Neural cell (in vitro differentiated cells): Measurements from ENCODE around the gene HPD. TPM values are rescaled to one million over a fixed set of nuclear protein-coding genes. Genes with fewer than 3 reads are reported as not detected.

Experiments used
- H2AFZ ChIP-seq: fragments of 200-600, 300-800 bp; sonication (generic), shearing (Covaris generic); 2 replicates; pipeline ENCODE4 v1.6.0; 2014; ENCODE audit warnings: low read depth, mild to moderate bottlenecking, antibody characterized with exemption, low read length, moderate library complexity
- H3F3A ChIP-seq: fragments of 200-600 bp; shearing (Covaris generic); 2 replicates; pipeline ENCODE4 v1.6.1; 2016; ENCODE audit warnings: mild to moderate bottlenecking, moderate library complexity, mixed read lengths, antibody characterized with exemption, low read length; ENCODE audit not compliant: insufficient read depth, poor library complexity, severe bottlenecking
- H3K27ac ChIP-seq: fragments of 200-600, 300-800 bp; sonication (generic), shearing (Covaris generic); 2 replicates; pipeline ENCODE4 v1.5.1; 2014; ENCODE audit warnings: mild to moderate bottlenecking, low read length, moderate library complexity
- H3K27me3 ChIP-seq: fragments of 300-800, 200-600 bp; sonication (generic), shearing (Covaris generic); 2 replicates; pipeline ENCODE4 v1.6.0; 2014; ENCODE audit warnings: mild to moderate bottlenecking, low read depth, low read length, moderate library complexity; ENCODE audit not compliant: insufficient read depth
- H3K36me3 ChIP-seq: fragments of 300-800, 200-600 bp; sonication (generic), shearing (Covaris generic); 2 replicates; pipeline ENCODE4 v1.5.1; 2014; ENCODE audit warnings: mild to moderate bottlenecking, antibody characterized with exemption, low read length, moderate library complexity; ENCODE audit not compliant: insufficient read depth
- H3K4me2 ChIP-seq: fragments of 300-800, 200-600 bp; sonication (generic), shearing (Covaris generic); 2 replicates; pipeline ENCODE4 v1.6.0; 2014; ENCODE audit warnings: mild to moderate bottlenecking, low read length
- H3K4me3 ChIP-seq: fragments of 300-800, 200-600 bp; sonication (generic), shearing (Covaris generic); 2 replicates; pipeline ENCODE4 v1.5.1; 2014; ENCODE audit warnings: mild to moderate bottlenecking, low read length, moderate library complexity
- H3K79me2 ChIP-seq: fragments of 200-600 bp; shearing (Covaris generic); replicated peaks from 2 replicates; pipeline ENCODE4 v1.6.0; 2014; ENCODE audit warnings: mild to moderate bottlenecking, low read length, moderate library complexity; ENCODE audit not compliant: insufficient read depth
- H3K9ac ChIP-seq: fragments of 300-800, 200-600 bp; sonication (generic), shearing (Covaris generic); 2 replicates; pipeline ENCODE4 v1.6.1; 2016; ENCODE audit warnings: mild to moderate bottlenecking, low read length, mixed read lengths
- H3K9me2 ChIP-seq: fragments of 200-600 bp; shearing (Covaris generic); 2 replicates; pipeline ENCODE4 v1.6.1; 2016; ENCODE audit warnings: mild to moderate bottlenecking, low read length, mixed read lengths; ENCODE audit not compliant: insufficient read depth
- H3K9me3 ChIP-seq: fragments of 200-600, 300-800 bp; sonication (generic), shearing (Covaris generic); 2 replicates; pipeline ENCODE4 v1.6.1; 2016; ENCODE audit warnings: mild to moderate bottlenecking, mixed run types, low read length, moderate library complexity, mixed read lengths
- H4K20me1 ChIP-seq: fragments of 200-600 bp; shearing (Covaris generic); 2 replicates; pipeline ENCODE4 v1.6.1; 2016; ENCODE audit warnings: mild to moderate bottlenecking, mixed run types; ENCODE audit not compliant: insufficient read depth
- CTCF ChIP-seq: fragments of 450-650 bp; IDR thresholded peaks from 2 replicates; pipeline ENCODE4 v1.5.1; 2014; ENCODE audit warnings: antibody characterized with exemption, mild to moderate bottlenecking, moderate library complexity; ENCODE audit not compliant: poor library complexity, severe bottlenecking
- EP300 ChIP-seq: fragments of 450-650 bp; conservative IDR thresholded peaks from 2 replicates; pipeline ENCODE4 v1.6.1; 2014; ENCODE audit warnings: antibody characterized with exemption, mild to moderate bottlenecking, moderate library complexity; ENCODE audit not compliant: poor library complexity, severe bottlenecking
- EZH2 ChIP-seq: fragments of 200-600, 300-800 bp; shearing (Covaris generic), sonication (generic); IDR thresholded peaks from 2 replicates; pipeline ENCODE4 v1.6.1; 2014; ENCODE audit warnings: antibody characterized with exemption, low read length, borderline replicate concordance, mild to moderate bottlenecking; ENCODE audit not compliant: insufficient read depth, poor library complexity, severe bottlenecking
- MXI1 ChIP-seq: fragments of 450-650 bp; conservative IDR thresholded peaks from 2 replicates; pipeline ENCODE4 v1.6.1; 2014; ENCODE audit warnings: antibody characterized with exemption, mild to moderate bottlenecking; ENCODE audit not compliant: poor library complexity, severe bottlenecking
- POLR2AphosphoS5 ChIP-seq: IDR thresholded peaks from 2 replicates; pipeline ENCODE4 v1.6.1; 2012
- RAD21 ChIP-seq: fragments of 450-650 bp; conservative IDR thresholded peaks from 2 replicates; pipeline ENCODE4 v1.6.1; 2014; ENCODE audit warnings: antibody characterized with exemption, mild to moderate bottlenecking, moderate library complexity
- REST ChIP-seq: IDR thresholded peaks from 2 replicates; pipeline ENCODE4 v1.6.1; 2012; ENCODE audit warnings: borderline replicate concordance
- SMC3 ChIP-seq: fragments of 450-650 bp; conservative IDR thresholded peaks from 2 replicates; pipeline ENCODE4 v1.6.1; 2014; ENCODE audit warnings: antibody characterized with exemption, mild to moderate bottlenecking, moderate library complexity; ENCODE audit not compliant: poor library complexity
- TAF1 ChIP-seq: IDR thresholded peaks from 2 replicates; pipeline ENCODE4 v1.6.1; 2012; ENCODE audit warnings: low read depth
- polyA plus RNA-seq: library from polyadenylated mRNA; depleted of rRNA; stranded (reverse); fragments of >200 nt; gene quantifications from 2 replicates; pipeline ENCODE4 v1.2.3, GENCODE V29; 2014

HPD gene
- polyA plus RNA-seq, 1 donor from 2014 or later = not detected

GRCh38 chr12:121797937-121798786, 60.5 kb downstream of the HPD start:
- peak overlapping the region; percentile 82 for H3K27ac ChIP-seq
- peaks cover 6% of the 10 kb centered on the region for H3K27me3 ChIP-seq
- no peaks in the 10 kb centered on the region for H3K9me2 ChIP-seq
- H3K9me3 ChIP-seq = no peaks in the 10 kb centered on the region
- TF ChIP-seq SMC3 = no peak
- TF ChIP-seq MXI1 = peak; percentile 26
- H2AFZ ChIP-seq = no peak overlapping the region
- H3K4me3 ChIP-seq = peak overlapping the region; percentile 86
- H3K79me2 ChIP-seq = peaks cover 51% of the 10 kb centered on the region
- peak overlapping the region; percentile 95 for H3K4me2 ChIP-seq
- H4K20me1 ChIP-seq = peaks cover 39% of the 10 kb centered on the region
- H3F3A ChIP-seq = peaks cover 13% of the 10 kb centered on the region
- H3K9ac ChIP-seq = peak overlapping the region; percentile 99
- H3K36me3 ChIP-seq = no peaks in the 10 kb centered on the region

GRCh38 chr12:121796855-121797751, 61.6 kb downstream of the HPD start:
- peak overlapping the region; percentile 86 for H3K4me3 ChIP-seq
- peak overlapping the region; percentile 3 for H3K27ac ChIP-seq
- H3K9me3 ChIP-seq = no peaks in the 10 kb centered on the region
- TF ChIP-seq EZH2 = no peak
- no peak for TF ChIP-seq RAD21
- no peak for TF ChIP-seq MXI1
- TF ChIP-seq EP300 = no peak
- TF ChIP-seq SMC3 = no peak
- TF ChIP-seq TAF1 = no peak
- TF ChIP-seq REST = no peak
- no peak for TF ChIP-seq POLR2AphosphoS5
- TF ChIP-seq CTCF = no peak
- peaks cover 11% of the 10 kb centered on the region for H3K27me3 ChIP-seq
- peaks cover 46% of the 10 kb centered on the region for H3K79me2 ChIP-seq
- H3K9me2 ChIP-seq = no peaks in the 10 kb centered on the region
- H3K9ac ChIP-seq = peak overlapping the region; percentile 99
- no peaks in the 10 kb centered on the region for H3K36me3 ChIP-seq
- no peak overlapping the region for H2AFZ ChIP-seq
- peak overlapping the region; percentile 5 for H3K4me2 ChIP-seq
- peaks cover 39% of the 10 kb centered on the region for H4K20me1 ChIP-seq
- peaks cover 8% of the 10 kb centered on the region for H3F3A ChIP-seq
